Astrocyte of the cerebellum (primary cell): Measurements from ENCODE around the gene RSAD1.

ENCODE experiments used
- DNase-seq: peaks from one replicate; pipeline ENCODE4 v3.0.0-alpha.2; 2011; ENCODE audit warnings: low read depth
- H3K4me3 ChIP-seq: 2 replicates; pipeline ENCODE4 v1.5.1; 2011; ENCODE audit warnings: mild to moderate bottlenecking, low read depth, low read length, moderate library complexity
- CTCF ChIP-seq: IDR thresholded peaks from 2 replicates; pipeline ENCODE4 v1.5.1; 2012; ENCODE audit warnings: low read length, low read depth, moderate library complexity, mild to moderate bottlenecking; ENCODE audit errors: missing control alignments
- in situ Hi-C: cut with HindIII; loops from 2 replicates; pipeline ENCODE4 v1.10.0; 2017; ENCODE audit warnings: low sequenced_read_pairs

RSAD1 gene

GRCh38 chr17:50440172-50440837 lies 38.4 kb upstream of the RSAD1 start:
- DNase-seq = no peak
- in situ Hi-C loops = no loop called here
- TF ChIP-seq CTCF = no peak
- H3K4me3 ChIP-seq = no peak overlapping the region

- no peak for DNase-seq
- no peak overlapping the region for H3K4me3 ChIP-seq
- in situ Hi-C loops = no loop called here
- TF ChIP-seq CTCF = no peak
Observed at GRCh38 chr17:50440838-50441829, 37.5 kb upstream of the RSAD1 start.

- in situ Hi-C loops = no loop called here
- no peak for DNase-seq
- no peak overlapping the region for H3K4me3 ChIP-seq
- TF ChIP-seq CTCF = no peak
Observed at GRCh38 chr17:50443505-50443974, 35.1 kb upstream of the RSAD1 start.

- no peak overlapping the region for H3K4me3 ChIP-seq
- no peak for DNase-seq
- in situ Hi-C loops = no loop called here
- TF ChIP-seq CTCF = no peak
Observed at GRCh38 chr17:50444841-50445715, 33.6 kb upstream of the RSAD1 start.

GRCh38 chr17:50445730-50446325 lies 32.8 kb upstream of the RSAD1 start:
- in situ Hi-C loops = no loop called here
- TF ChIP-seq CTCF = no peak
- no peak overlapping the region for H3K4me3 ChIP-seq
- no peak for DNase-seq
